Progenitor cell of endocrine pancreas (in vitro differentiated cells): ENCODE results near the gene DMPK. TPM values are rescaled to one million over a fixed set of nuclear protein-coding genes. Genes with fewer than 3 reads are reported as not detected.
"Not testable (repeated sequence)": the region's sequence is repeated elsewhere in the genome, so short reads cannot be mapped to it uniquely, and the experiment has no call there.

Experiments
- DNase-seq: peaks from one replicate; pipeline ENCODE4 v3.0.0; 2021; ENCODE audit warnings: low spot score; ENCODE audit not compliant: unreplicated experiment
- H3K27ac Mint-ChIP-seq: 2 replicates; pipeline ENCODE4 v1.8.0; 2021; ENCODE audit warnings: mild to moderate bottlenecking, moderate library complexity, mixed read lengths
- H3K27me3 Mint-ChIP-seq: 2 replicates; pipeline ENCODE4 v1.8.0; 2021; ENCODE audit warnings: mixed read lengths
- H3K36me3 Mint-ChIP-seq: 2 replicates; pipeline ENCODE4 v1.8.0; 2022; ENCODE audit warnings: mixed read lengths; ENCODE audit not compliant: insufficient read depth
- H3K4me1 Mint-ChIP-seq: 2 replicates; pipeline ENCODE4 v1.8.0; 2021; ENCODE audit warnings: low read depth, mixed read lengths
- H3K4me3 Mint-ChIP-seq: 2 replicates; pipeline ENCODE4 v1.8.0; 2021; ENCODE audit warnings: low read depth, mild to moderate bottlenecking, moderate library complexity, mixed read lengths
- H3K9me3 Mint-ChIP-seq: 2 replicates; pipeline ENCODE4 v1.8.0; 2021; ENCODE audit warnings: low read depth, mixed read lengths
- CTCF ChIP-seq: fragments of 200-600 bp; sonication (generic); IDR thresholded peaks from one replicate; pipeline ENCODE4 v1.5.0; 2021; ENCODE audit warnings: antibody characterized with exemption, mild to moderate bottlenecking; ENCODE audit not compliant: unreplicated experiment
- total RNA-seq: library from RNA; stranded (reverse); gene quantifications from 2 replicates; pipeline ENCODE4 v1.2.1, GENCODE V29; 2021

Gene DMPK
- total RNA-seq, 1 donor from 2014 or later, result 122 TPM

DNA sequence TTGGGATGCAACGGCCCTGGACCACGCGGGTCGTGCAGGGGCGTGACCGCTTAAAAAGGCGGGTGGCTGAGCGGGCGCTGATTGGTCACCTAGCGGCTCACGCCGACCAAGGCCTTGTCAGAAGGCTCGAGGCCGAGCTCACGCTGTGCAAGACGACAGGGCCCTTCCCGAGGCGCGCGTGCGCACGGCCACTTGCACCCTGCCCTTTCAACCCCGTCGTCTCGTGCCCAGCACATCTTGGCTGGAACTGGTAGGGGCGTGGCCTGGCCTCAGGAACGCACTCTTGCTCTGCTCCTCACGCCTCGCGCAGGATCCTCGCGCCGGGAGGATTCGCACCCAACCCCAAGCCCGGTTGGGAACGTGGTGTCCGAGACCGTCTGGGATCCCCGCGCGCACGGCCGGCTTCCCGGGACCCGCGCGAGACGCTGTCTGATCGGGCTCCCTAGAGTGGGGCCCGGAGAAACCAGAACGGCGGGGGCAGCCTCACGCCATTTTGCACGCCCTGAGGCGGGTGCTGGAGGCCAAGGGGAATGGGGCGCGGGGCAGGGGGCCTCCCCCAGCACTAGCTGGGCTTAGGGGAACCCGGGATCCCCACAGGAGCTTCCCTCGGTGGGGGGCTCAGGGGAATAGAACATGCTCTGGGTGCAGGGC, 49.0 kb downstream of the DMPK start, which contains the start of gene MEIOSIN:
Gene MEIOSIN (plus strand): TSS at position 280 of the 651 bp plus-strand sequence. CDS start 1,938 bp downstream, outside the sequence.
- TF ChIP-seq CTCF, result no peak
- Mint-ChIP-seq H3K4me1 (peaks cover 9% of the 10 kb centered on the region), H3K9me3 (no peaks in the 10 kb centered on the region), H3K4me3 (no peak within 1 kb of the TSS), H3K27me3 (no peaks in the 10 kb centered on the region), H3K27ac (peak within 1 kb of the TSS; percentile 27), H3K36me3 (no peaks in the 10 kb centered on the region)
- DNase-seq, result no peak

- Mint-ChIP-seq H3K4me1 (peaks cover 12% of the 10 kb centered on the region), H3K4me3 (peak within 1 kb of the TSS; percentile 90), H3K36me3 (no peaks in the 10 kb centered on the region), H3K27me3 (no peaks in the 10 kb centered on the region), H3K27ac (peak within 1 kb of the TSS; percentile 90), H3K9me3 (no peaks in the 10 kb centered on the region)
- peak; percentile 15 for TF ChIP-seq CTCF
- peak; percentile 92 for DNase-seq
Observed at GRCh38 chr19:45730368-45731288, 51.7 kb downstream of the DMPK start, which contains the start of gene FBXO46. FBXO46 (minus strand) TSS chr19:45730896; CDS start chr19:45713495, 17,401 bp downstream.

- H3K4me1 Mint-ChIP-seq, result peaks cover 12% of the 10 kb centered on the region
- H3K36me3 Mint-ChIP-seq, result no peaks in the 10 kb centered on the region
- peak overlapping the region; percentile 90 for H3K27ac Mint-ChIP-seq
- no peak for DNase-seq
- no peaks in the 10 kb centered on the region for H3K27me3 Mint-ChIP-seq
- no peaks in the 10 kb centered on the region for H3K9me3 Mint-ChIP-seq
- H3K4me3 Mint-ChIP-seq, result peak overlapping the region; percentile 90
- no peak for TF ChIP-seq CTCF
Observed at GRCh38 chr19:45729800-45730290, 52.4 kb downstream of the DMPK start.

GRCh38 chr19:45728683-45729082, 53.6 kb downstream of the DMPK start:
- Mint-ChIP-seq H3K4me3 (peak overlapping the region; percentile 45), H3K4me1 (peaks cover 12% of the 10 kb centered on the region)
- H3K36me3 Mint-ChIP-seq, H3K27ac Mint-ChIP-seq, H3K9me3 Mint-ChIP-seq, H3K27me3 Mint-ChIP-seq, DNase-seq: not testable (repeated sequence)

- not testable (repeated sequence) for H3K36me3 Mint-ChIP-seq, H3K4me3 Mint-ChIP-seq, H3K27me3 Mint-ChIP-seq, DNase-seq, H3K9me3 Mint-ChIP-seq
- peak overlapping the region; percentile 73 for H3K27ac Mint-ChIP-seq
- H3K4me1 Mint-ChIP-seq, result peaks cover 25% of the 10 kb centered on the region
Observed at GRCh38 chr19:45720065-45720464, 62.2 kb downstream of the DMPK start.

Other genes starting within 250 kb of the DMPK start
- gene OPA3, start 197.7 kb downstream of the DMPK start, total RNA-seq, result 14.4 and 16.5 TPM in 2 replicates
- not detected in 2 replicates for gene GPR4, start 180.3 kb downstream of the DMPK start, total RNA-seq
- 28.6 and 29.8 TPM in 2 replicates for gene EML2, start 143.1 kb downstream of the DMPK start, total RNA-seq
- 26.4 and 27.2 TPM in 2 replicates for gene GIPR, start 114.3 kb downstream of the DMPK start, total RNA-seq
- gene SNRPD2, start 90.5 kb downstream of the DMPK start, total RNA-seq, result 401 and 414 TPM in 2 replicates
- 9.0 and 10.8 TPM in 2 replicates for gene QPCTL, start 89.8 kb downstream of the DMPK start, total RNA-seq
- 41.6 and 44.7 TPM in 2 replicates for gene FBXO46, start 51.6 kb downstream of the DMPK start, total RNA-seq
- not detected in 2 replicates for gene MEIOSIN, start 49.1 kb downstream of the DMPK start, total RNA-seq
- 36.9 and 42.3 TPM in 2 replicates for gene SIX5, start 13.2 kb downstream of the DMPK start, total RNA-seq
- 99.4 and 108 TPM in 2 replicates for gene DMWD, start 10.4 kb upstream of the DMPK start, total RNA-seq
- gene RSPH6A, start 32.8 kb upstream of the DMPK start, total RNA-seq, result 0.42 and 0.48 TPM in 2 replicates
- 112 and 114 TPM in 2 replicates for gene SYMPK, start 80.7 kb upstream of the DMPK start, total RNA-seq
- gene FOXA3, start 81.8 kb upstream of the DMPK start, total RNA-seq, result 23.5 and 25.4 TPM in 2 replicates
- 30.4 and 35.0 TPM in 2 replicates for gene IRF2BP1, start 103.7 kb upstream of the DMPK start, total RNA-seq
- gene MYPOP, start 120.1 kb upstream of the DMPK start, total RNA-seq, result 11.1 and 11.8 TPM in 2 replicates
- gene NANOS2, start 132.3 kb upstream of the DMPK start, total RNA-seq, result not detected in 2 replicates
- gene NOVA2, start 191.4 kb upstream of the DMPK start, total RNA-seq, result 0.44 and 0.53 TPM in 2 replicates
- 22.2 and 23.2 TPM in 2 replicates for gene CCDC61, start 213.0 kb upstream of the DMPK start, total RNA-seq
- gene PGLYRP1, start 240.6 kb upstream of the DMPK start, total RNA-seq, result not detected in 2 replicates